Activated naive CD8-positive, alpha-beta T cell treated with anti-CD3 and anti-CD28 coated beads, Interleukin-2, amount 50 U/mL, for 24 hours (primary cell): ENCODE data around the gene TIMP4.

Experiments used
- ATAC-seq: fragments of 150-1000 bp; cut with Tn5 transposase; one replicate; pipeline ENCODE4 v1.10.0; 2021
- DNase-seq: peaks from one replicate; pipeline ENCODE4 v3.0.0; 2021
- H3K27ac Mint-ChIP-seq: one replicate; pipeline ENCODE4 v1.8.0; 2021; ENCODE audit warnings: mild to moderate bottlenecking, mixed read lengths
- H3K27me3 Mint-ChIP-seq: one replicate; pipeline ENCODE4 v1.8.0; 2021; ENCODE audit warnings: mixed read lengths
- H3K36me3 Mint-ChIP-seq: one replicate; pipeline ENCODE4 v1.8.0; 2021; ENCODE audit warnings: low read depth, mixed read lengths
- H3K4me1 Mint-ChIP-seq: one replicate; pipeline ENCODE4 v1.8.0; 2021; ENCODE audit warnings: mixed read lengths
- H3K4me3 Mint-ChIP-seq: one replicate; pipeline ENCODE4 v1.8.0; 2021; ENCODE audit warnings: mild to moderate bottlenecking, moderate library complexity, mixed read lengths
- H3K9me3 Mint-ChIP-seq: one replicate; pipeline ENCODE4 v1.8.0; 2021; ENCODE audit warnings: mixed read lengths

Gene TIMP4

GRCh38 chr3:12158387-12159226 is at the start of gene TIMP4:
TIMP4 (minus strand) TSS chr3:12158912; CDS start chr3:12158840, 72 bp downstream.
- H3K9me3 Mint-ChIP-seq, result no peaks in the 10 kb centered on the region
- H3K27me3 Mint-ChIP-seq, result peaks cover 29% of the 10 kb centered on the region
- H3K4me3 Mint-ChIP-seq, result no peak within 1 kb of the TSS
- no peak for ATAC-seq
- no peaks in the 10 kb centered on the region for H3K36me3 Mint-ChIP-seq
- no peak for DNase-seq
- H3K4me1 Mint-ChIP-seq, result peaks cover 14% of the 10 kb centered on the region
- H3K27ac Mint-ChIP-seq, result no peak within 1 kb of the TSS

- no peak overlapping the region for H3K4me3 Mint-ChIP-seq
- ATAC-seq (no peak), DNase-seq (no peak)
- peaks cover 5% of the 10 kb centered on the region for H3K9me3 Mint-ChIP-seq
- H3K27ac Mint-ChIP-seq, result no peak overlapping the region
- H3K36me3 Mint-ChIP-seq, result no peaks in the 10 kb centered on the region
- H3K27me3 Mint-ChIP-seq, result peaks cover 12% of the 10 kb centered on the region
- H3K4me1 Mint-ChIP-seq, result no peaks in the 10 kb centered on the region
These were observed 46.5 kb upstream of the TIMP4 start for GRCh38 chr3:12205171-12205570.

GRCh38 chr3:12201813-12202212 is 43.1 kb upstream of the TIMP4 start:
- Mint-ChIP-seq H3K9me3 (no peaks in the 10 kb centered on the region), H3K36me3 (peaks cover 2% of the 10 kb centered on the region), H3K27me3 (peaks cover 9% of the 10 kb centered on the region), H3K4me1 (peaks cover 27% of the 10 kb centered on the region), H3K27ac (no peak overlapping the region), H3K4me3 (no peak overlapping the region)
- DNase-seq (no peak), ATAC-seq (no peak)

- ATAC-seq (no peak), DNase-seq (no peak)
- Mint-ChIP-seq H3K4me1 (peaks cover 57% of the 10 kb centered on the region), H3K36me3 (peaks cover 2% of the 10 kb centered on the region), H3K27me3 (peaks cover 9% of the 10 kb centered on the region), H3K4me3 (no peak overlapping the region), H3K9me3 (no peaks in the 10 kb centered on the region), H3K27ac (no peak overlapping the region)
These were observed 39.6 kb upstream of the TIMP4 start for GRCh38 chr3:12198301-12198700.

- no peaks in the 10 kb centered on the region for H3K9me3 Mint-ChIP-seq
- H3K4me1 Mint-ChIP-seq, result peaks cover 65% of the 10 kb centered on the region
- peak overlapping the region; percentile 82 for H3K27ac Mint-ChIP-seq
- peaks cover 5% of the 10 kb centered on the region for H3K36me3 Mint-ChIP-seq
- no peak for DNase-seq
- peaks cover 9% of the 10 kb centered on the region for H3K27me3 Mint-ChIP-seq
- ATAC-seq, result peak; percentile 82
- H3K4me3 Mint-ChIP-seq, result no peak overlapping the region
These were observed 38.8 kb upstream of the TIMP4 start for GRCh38 chr3:12197475-12197874.

GRCh38 chr3:12196684-12197083 is 38.0 kb upstream of the TIMP4 start:
- peak overlapping the region; percentile 82 for H3K27ac Mint-ChIP-seq
- DNase-seq (no peak), ATAC-seq (no peak)
- no peak overlapping the region for H3K4me3 Mint-ChIP-seq
- no peaks in the 10 kb centered on the region for H3K9me3 Mint-ChIP-seq
- peaks cover 71% of the 10 kb centered on the region for H3K4me1 Mint-ChIP-seq
- H3K36me3 Mint-ChIP-seq, result peaks cover 5% of the 10 kb centered on the region
- peaks cover 9% of the 10 kb centered on the region for H3K27me3 Mint-ChIP-seq

GRCh38 chr3:12195231-12195630 is 36.5 kb upstream of the TIMP4 start:
- H3K36me3 Mint-ChIP-seq, result peaks cover 5% of the 10 kb centered on the region
- peaks cover 81% of the 10 kb centered on the region for H3K4me1 Mint-ChIP-seq
- DNase-seq (no peak), ATAC-seq (no peak)
- peaks cover 8% of the 10 kb centered on the region for H3K27me3 Mint-ChIP-seq
- no peak overlapping the region for H3K4me3 Mint-ChIP-seq
- peak overlapping the region; percentile 98 for H3K27ac Mint-ChIP-seq
- H3K9me3 Mint-ChIP-seq, result no peaks in the 10 kb centered on the region

GRCh38 chr3:12194669-12195161 is 36.0 kb upstream of the TIMP4 start:
- DNase-seq (peak; percentile 39), ATAC-seq (peak; percentile 52)
- peak overlapping the region; percentile 56 for H3K4me3 Mint-ChIP-seq
- H3K9me3 Mint-ChIP-seq, result no peaks in the 10 kb centered on the region
- peaks cover 81% of the 10 kb centered on the region for H3K4me1 Mint-ChIP-seq
- peaks cover 5% of the 10 kb centered on the region for H3K36me3 Mint-ChIP-seq
- H3K27me3 Mint-ChIP-seq, result peaks cover 6% of the 10 kb centered on the region
- peak overlapping the region; percentile 98 for H3K27ac Mint-ChIP-seq

GRCh38 chr3:12194209-12194608 is 35.5 kb upstream of the TIMP4 start:
- Mint-ChIP-seq H3K9me3 (no peaks in the 10 kb centered on the region), H3K36me3 (peaks cover 5% of the 10 kb centered on the region), H3K27me3 (peaks cover 6% of the 10 kb centered on the region), H3K4me1 (peaks cover 78% of the 10 kb centered on the region), H3K27ac (peak overlapping the region; percentile 98), H3K4me3 (peak overlapping the region; percentile 56)
- peak; percentile 50 for ATAC-seq
- DNase-seq, result no peak

GRCh38 chr3:12193485-12194165 is 34.9 kb upstream of the TIMP4 start:
- Mint-ChIP-seq H3K9me3 (no peaks in the 10 kb centered on the region), H3K27me3 (peaks cover 5% of the 10 kb centered on the region), H3K36me3 (peaks cover 5% of the 10 kb centered on the region), H3K27ac (peak overlapping the region; percentile 98), H3K4me3 (peak overlapping the region; percentile 56), H3K4me1 (peaks cover 78% of the 10 kb centered on the region)
- peak; percentile 59 for DNase-seq
- ATAC-seq, result peak; percentile 57

GRCh38 chr3:12192655-12193484 is 34.2 kb upstream of the TIMP4 start:
- no peak for ATAC-seq
- Mint-ChIP-seq H3K27me3 (peaks cover 5% of the 10 kb centered on the region), H3K4me3 (peak overlapping the region; percentile 8), H3K36me3 (peaks cover 3% of the 10 kb centered on the region), H3K9me3 (no peaks in the 10 kb centered on the region), H3K27ac (peak overlapping the region; percentile 98), H3K4me1 (peaks cover 77% of the 10 kb centered on the region)
- no peak for DNase-seq

GRCh38 chr3:12192173-12192572 is 33.5 kb upstream of the TIMP4 start:
- no peak for ATAC-seq
- Mint-ChIP-seq H3K9me3 (no peaks in the 10 kb centered on the region), H3K27me3 (peaks cover 5% of the 10 kb centered on the region), H3K4me1 (peaks cover 77% of the 10 kb centered on the region), H3K27ac (peak overlapping the region; percentile 98), H3K36me3 (peaks cover 3% of the 10 kb centered on the region), H3K4me3 (no peak overlapping the region)
- no peak for DNase-seq

- Mint-ChIP-seq H3K4me3 (no peak overlapping the region), H3K9me3 (no peaks in the 10 kb centered on the region), H3K4me1 (peaks cover 77% of the 10 kb centered on the region), H3K27me3 (peaks cover 5% of the 10 kb centered on the region), H3K36me3 (peaks cover 3% of the 10 kb centered on the region), H3K27ac (peak overlapping the region; percentile 4)
- no peak for ATAC-seq
- DNase-seq, result no peak
These were observed 32.8 kb upstream of the TIMP4 start for GRCh38 chr3:12191559-12191958.

GRCh38 chr3:12190832-12191231 is 32.1 kb upstream of the TIMP4 start:
- no peak for ATAC-seq
- DNase-seq, result no peak
- peaks cover 5% of the 10 kb centered on the region for H3K27me3 Mint-ChIP-seq
- peak overlapping the region; percentile 32 for H3K27ac Mint-ChIP-seq
- H3K4me1 Mint-ChIP-seq, result peaks cover 80% of the 10 kb centered on the region
- no peak overlapping the region for H3K4me3 Mint-ChIP-seq
- H3K9me3 Mint-ChIP-seq, result no peaks in the 10 kb centered on the region
- H3K36me3 Mint-ChIP-seq, result peaks cover 3% of the 10 kb centered on the region
